GM19455 (cell line): ENCODE results near the gene CLCN6.

Source experiments
- ATAC-seq: cut with Tn5 transposase; IDR thresholded peaks from one replicate; pipeline ENCODE4 v1.9.1; 2021; ENCODE audit not compliant: unreplicated experiment

CLCN6 gene

DNA sequence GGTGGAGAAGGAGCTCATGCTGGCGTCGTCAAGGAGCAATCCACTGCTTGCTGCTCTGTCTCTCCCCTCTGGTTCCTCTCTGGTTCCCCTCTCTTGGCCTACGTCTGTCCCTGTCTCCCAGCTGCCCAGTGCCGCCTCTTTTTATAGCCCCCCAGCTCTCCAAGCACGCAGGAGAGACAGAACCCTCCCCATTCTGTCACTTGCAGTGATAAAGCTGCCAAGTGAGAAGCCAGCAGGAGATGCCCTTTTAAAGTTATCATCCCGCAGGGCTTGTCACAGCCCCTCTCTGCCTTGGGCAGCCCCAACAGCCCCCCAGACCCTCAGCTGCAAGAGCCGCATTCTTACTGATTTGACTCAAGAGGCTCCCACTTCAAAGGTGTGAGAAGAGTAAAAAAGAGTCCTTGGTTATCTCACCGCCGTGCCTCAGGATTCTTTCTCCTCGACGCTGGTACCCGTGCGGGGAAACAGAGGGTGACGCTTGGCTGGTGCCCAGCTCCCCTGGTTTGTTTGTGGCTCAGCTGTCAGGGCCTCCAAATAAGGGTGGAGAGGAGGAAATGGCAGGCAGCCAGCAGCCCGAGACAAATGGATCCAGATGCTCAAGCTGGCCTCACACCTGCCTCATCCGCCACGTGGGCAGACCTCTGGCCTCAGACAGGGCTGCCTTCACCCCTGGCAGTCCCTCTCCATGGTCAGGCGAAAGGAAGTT lies 41.8 kb downstream of the CLCN6 start, which contains the start of gene NPPA:
NPPA (minus strand) TSS at position 117 of the 706 bp plus-strand sequence; CDS start at position 18, 99 bp downstream.
- ATAC-seq = no peak

- ATAC-seq = no peak
These were observed 42.3 kb downstream of the CLCN6 start for GRCh38 chr1:11848373-11848700.

- ATAC-seq = no peak
These were observed 44.2 kb downstream of the CLCN6 start for GRCh38 chr1:11850156-11850555.

- ATAC-seq = no peak
These were observed 45.2 kb downstream of the CLCN6 start for GRCh38 chr1:11851180-11851579.

DNA sequence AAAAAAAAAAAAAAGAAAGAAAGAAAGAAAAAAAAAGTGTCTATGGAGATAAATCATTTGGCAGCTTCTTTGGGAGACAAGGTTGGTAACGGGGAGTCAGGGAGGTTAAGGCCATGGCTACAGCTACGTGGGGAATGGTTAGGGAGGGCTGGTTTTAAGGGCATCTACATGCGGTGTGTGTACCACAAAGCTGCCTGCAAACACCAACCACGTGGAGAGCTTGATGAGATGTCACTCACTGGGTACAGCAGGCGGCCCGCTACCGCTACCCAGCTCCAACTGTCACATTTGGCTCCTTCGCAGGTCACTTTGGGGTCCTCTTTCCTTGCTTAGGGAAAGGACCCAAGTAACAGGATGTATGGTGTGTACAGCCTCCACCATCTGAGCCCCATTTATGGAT lies 48.5 kb downstream of the CLCN6 start:
- no peak for ATAC-seq

- ATAC-seq = no peak
These were observed 49.4 kb downstream of the CLCN6 start for GRCh38 chr1:11855430-11855829.

GRCh38 chr1:11856698-11857097 lies 50.7 kb downstream of the CLCN6 start:
- no peak for ATAC-seq

GRCh38 chr1:11857164-11857851 lies 51.3 kb downstream of the CLCN6 start:
- ATAC-seq = no peak

GRCh38 chr1:11858158-11858557 lies 52.2 kb downstream of the CLCN6 start:
- no peak for ATAC-seq

DNA sequence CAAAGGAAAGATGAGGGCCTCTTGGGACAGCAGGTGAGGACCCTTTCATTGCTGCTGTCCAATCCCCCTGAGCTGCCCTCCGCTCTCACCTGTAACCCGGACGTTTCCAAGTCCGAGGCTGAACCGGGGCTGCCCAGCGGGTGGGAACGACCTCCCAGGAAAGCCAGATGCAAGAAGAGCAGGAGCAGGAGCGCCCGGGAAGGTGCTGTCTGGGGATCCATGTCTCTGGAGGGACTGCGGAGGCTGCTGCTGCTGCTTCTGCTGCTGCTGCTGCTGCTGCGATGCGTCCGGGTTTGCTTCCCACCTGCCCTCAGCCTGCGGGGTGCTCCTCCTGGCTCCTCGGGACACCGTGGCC lies 52.6 kb downstream of the CLCN6 start, which contains the start of gene NPPB:
NPPB (minus strand) TSS at position 333 of the 355 bp plus-strand sequence; CDS start at position 221, 112 bp downstream.
- ATAC-seq = no peak

- no peak for ATAC-seq
These were observed 53.2 kb downstream of the CLCN6 start for GRCh38 chr1:11858968-11859871.

DNA sequence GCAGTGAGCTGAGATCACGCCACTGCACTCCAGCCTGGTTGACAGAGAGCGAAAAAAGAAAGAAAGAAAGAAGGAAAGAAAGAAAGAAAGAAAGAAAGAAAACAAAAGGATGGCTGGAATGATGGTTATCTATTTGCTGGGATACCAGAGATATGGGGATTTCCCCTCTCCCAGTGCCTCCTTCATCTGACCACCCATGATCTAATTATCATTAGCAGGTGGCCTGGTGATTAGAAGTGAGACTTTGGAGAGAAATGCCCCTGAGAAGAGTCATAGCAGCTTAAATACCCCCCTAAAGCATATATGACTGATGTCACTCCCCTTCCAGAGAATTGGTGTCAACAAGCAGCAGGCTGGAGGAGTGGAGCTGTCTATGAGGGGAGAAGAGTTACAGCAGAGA lies 54.1 kb downstream of the CLCN6 start:
- ATAC-seq = no peak

GRCh38 chr1:11860587-11860986 lies 54.6 kb downstream of the CLCN6 start:
- no peak for ATAC-seq

DNA sequence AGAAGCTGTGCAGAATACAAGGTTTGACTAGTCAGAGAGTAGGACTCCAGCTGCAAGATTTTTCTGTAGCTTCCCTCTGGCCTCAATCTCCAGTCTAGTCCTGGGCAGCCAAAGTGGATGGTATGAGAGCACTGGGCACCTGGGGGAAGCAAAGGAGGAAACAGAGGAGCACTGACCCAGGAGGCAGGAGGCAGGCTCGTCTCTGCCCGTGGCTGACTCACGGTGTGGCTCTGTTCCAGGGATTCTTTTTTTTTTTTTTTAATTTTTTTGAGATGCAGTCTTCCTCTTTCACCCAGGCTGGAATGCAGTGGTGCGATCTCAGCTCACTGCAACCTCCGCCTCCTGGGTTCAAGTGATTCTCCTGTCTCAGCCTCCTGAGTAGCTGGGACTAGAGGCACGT lies 56.9 kb downstream of the CLCN6 start:
- no peak for ATAC-seq

- no peak for ATAC-seq
These were observed 62.5 kb downstream of the CLCN6 start for GRCh38 chr1:11868331-11868980.

DNA sequence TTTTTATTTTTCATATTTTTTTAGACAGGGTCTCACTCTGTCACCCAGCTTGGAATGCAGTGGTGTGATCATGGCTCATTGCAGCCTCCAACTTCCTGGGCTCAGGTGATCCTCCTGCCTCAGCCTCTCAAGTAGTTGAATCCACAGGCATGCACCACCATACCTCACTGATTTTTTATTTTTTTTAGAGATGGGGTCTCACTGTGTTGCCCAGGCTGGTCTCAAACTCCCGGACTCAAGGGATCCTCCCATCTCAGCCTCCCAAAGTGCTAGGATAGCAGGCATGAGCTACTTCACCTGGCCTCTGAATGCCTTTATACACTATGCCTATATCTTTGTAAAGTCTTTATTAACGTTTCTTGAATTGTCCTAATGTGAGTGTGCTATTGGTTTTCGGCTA lies 63.1 kb downstream of the CLCN6 start:
- no peak for ATAC-seq

- no peak for ATAC-seq
These were observed 63.7 kb downstream of the CLCN6 start for GRCh38 chr1:11869650-11870207.

- no peak for ATAC-seq
These were observed 66.6 kb downstream of the CLCN6 start for GRCh38 chr1:11872545-11872944.

- ATAC-seq = no peak
These were observed 67.6 kb downstream of the CLCN6 start for GRCh38 chr1:11873395-11874257.

DNA sequence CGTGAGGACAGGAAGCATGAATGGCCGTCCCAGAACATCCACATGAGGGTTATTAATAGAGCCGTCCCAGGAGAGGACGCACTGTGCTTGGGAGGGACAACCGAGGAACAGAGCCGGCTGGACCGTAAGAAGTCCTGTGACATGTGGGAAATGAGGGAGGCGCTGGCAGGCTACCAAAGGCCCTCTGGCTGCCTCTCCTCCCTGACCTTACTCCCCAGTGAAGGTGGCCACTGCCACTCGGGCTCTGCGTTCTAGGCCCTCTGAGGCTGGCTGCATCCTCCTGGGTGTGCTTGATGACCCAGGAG lies 68.2 kb downstream of the CLCN6 start:
- no peak for ATAC-seq
